LNCaP clone FGC (cell line): ENCODE measurements around the gene TBX4.

ENCODE experiments used
- DNase-seq: peaks from one replicate; pipeline ENCODE4 v3.0.0-alpha.2; 2011; ENCODE audit warnings: low read depth
- H3K4me3 ChIP-seq: 2 replicates; pipeline ENCODE4 v1.5.1; 2011; ENCODE audit warnings: mild to moderate bottlenecking, low read depth, low read length, control low read depth
- TF ChIP-seq, protein P1 (sequence below): IDR thresholded peaks from 2 replicates; pipeline ENCODE4 v1.5.1; 2012; ENCODE audit warnings: mild to moderate bottlenecking; ENCODE audit not compliant: control insufficient read depth, insufficient read depth; ENCODE audit errors: extremely low read depth

The TBX4 gene

DNA sequence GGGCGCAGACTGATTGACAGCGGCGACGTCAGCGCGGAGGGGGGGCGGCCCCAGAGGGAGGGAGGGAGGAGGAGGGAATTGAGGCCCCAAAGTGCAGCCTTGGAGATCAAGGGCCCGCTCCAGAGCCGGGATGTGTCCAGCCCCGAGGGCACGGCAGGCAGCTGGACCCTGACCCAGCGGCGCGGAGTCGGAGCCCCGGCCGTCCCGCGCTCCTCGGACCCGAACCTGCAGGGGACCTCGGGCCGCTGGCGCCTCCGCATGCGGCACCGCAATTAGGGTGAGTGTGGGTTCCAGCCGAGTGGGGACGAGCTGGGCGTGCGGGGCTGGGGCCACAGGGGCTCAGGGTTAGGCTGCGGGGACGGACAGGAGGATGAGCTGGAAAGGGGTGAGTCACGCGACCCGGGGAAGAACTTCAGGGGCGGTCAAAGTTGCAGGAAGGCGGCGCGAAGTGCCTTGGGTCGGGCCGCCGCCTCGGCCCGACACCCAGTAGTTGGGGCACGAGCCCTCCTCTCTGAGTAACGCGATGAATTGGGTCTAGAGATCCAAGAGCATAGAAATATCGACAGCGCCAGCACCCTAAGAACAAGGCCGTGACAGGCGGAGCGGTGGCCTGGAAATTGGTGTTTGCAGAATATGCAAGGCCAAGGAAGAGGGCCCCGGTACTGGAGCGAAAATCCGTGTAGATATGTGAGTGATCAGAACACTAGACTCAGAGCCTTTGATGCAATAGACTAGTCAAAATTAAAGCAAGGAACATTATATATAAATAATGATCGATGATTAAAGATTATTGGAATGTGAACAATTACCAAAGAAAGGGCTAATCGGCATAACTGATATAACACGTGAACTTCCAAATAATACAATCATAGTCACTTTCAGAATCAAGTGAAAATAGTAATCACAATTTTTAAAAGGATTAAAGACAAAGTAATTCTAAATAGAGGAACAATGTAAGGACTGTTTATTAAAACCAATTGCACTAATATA lies at the start of gene TBX4:
Gene TBX4 (plus strand): TSS at position 122 of the 990 bp plus-strand sequence. CDS start 4,069 bp downstream, outside the sequence.
- H3K4me3 ChIP-seq: no peak within 1 kb of the TSS
- DNase-seq: no peak
- TF ChIP-seq, protein P1, sequence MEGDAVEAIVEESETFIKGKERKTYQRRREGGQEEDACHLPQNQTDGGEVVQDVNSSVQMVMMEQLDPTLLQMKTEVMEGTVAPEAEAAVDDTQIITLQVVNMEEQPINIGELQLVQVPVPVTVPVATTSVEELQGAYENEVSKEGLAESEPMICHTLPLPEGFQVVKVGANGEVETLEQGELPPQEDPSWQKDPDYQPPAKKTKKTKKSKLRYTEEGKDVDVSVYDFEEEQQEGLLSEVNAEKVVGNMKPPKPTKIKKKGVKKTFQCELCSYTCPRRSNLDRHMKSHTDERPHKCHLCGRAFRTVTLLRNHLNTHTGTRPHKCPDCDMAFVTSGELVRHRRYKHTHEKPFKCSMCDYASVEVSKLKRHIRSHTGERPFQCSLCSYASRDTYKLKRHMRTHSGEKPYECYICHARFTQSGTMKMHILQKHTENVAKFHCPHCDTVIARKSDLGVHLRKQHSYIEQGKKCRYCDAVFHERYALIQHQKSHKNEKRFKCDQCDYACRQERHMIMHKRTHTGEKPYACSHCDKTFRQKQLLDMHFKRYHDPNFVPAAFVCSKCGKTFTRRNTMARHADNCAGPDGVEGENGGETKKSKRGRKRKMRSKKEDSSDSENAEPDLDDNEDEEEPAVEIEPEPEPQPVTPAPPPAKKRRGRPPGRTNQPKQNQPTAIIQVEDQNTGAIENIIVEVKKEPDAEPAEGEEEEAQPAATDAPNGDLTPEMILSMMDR: no peak

DNA sequence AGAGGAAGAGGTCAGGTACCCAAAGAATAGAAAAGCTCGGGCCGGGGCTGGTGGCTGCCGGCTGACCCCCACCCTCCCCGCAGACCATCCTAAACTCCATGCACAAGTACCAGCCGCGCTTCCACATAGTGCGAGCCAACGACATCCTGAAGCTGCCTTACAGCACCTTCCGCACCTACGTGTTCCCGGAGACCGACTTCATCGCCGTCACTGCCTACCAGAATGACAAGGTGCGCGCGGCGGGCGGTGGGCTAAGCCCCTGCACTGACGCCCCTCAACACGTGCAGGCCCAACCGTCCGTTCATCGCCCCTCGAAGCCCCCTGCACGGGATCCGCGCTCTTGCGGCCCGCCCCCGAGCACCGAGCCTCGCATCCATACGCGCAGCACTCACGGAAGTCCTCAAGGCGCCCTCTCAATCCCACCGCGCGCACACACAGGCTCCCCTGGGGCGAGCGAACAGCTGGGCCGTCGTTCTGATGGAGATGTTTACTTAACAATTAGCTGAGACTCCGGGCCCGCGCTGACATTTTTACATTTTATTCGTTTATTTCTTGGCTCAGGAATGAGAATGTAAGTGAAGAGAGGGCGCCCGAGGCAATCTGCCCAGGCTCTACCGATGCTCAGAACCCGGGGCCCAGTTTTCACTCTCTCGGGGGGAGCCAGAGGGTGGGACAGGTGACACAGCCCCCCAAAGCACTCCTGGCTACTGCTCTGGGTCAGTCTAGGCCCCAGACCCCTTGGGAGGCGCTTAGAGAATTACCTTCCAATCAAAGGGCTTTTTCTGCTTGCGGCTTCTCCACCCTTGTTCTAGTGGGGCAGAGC lies 49.0 kb upstream of the TBX4 start:
- TF ChIP-seq, protein P1: no peak
- H3K4me3 ChIP-seq: no peak overlapping the region
- no peak for DNase-seq

DNA sequence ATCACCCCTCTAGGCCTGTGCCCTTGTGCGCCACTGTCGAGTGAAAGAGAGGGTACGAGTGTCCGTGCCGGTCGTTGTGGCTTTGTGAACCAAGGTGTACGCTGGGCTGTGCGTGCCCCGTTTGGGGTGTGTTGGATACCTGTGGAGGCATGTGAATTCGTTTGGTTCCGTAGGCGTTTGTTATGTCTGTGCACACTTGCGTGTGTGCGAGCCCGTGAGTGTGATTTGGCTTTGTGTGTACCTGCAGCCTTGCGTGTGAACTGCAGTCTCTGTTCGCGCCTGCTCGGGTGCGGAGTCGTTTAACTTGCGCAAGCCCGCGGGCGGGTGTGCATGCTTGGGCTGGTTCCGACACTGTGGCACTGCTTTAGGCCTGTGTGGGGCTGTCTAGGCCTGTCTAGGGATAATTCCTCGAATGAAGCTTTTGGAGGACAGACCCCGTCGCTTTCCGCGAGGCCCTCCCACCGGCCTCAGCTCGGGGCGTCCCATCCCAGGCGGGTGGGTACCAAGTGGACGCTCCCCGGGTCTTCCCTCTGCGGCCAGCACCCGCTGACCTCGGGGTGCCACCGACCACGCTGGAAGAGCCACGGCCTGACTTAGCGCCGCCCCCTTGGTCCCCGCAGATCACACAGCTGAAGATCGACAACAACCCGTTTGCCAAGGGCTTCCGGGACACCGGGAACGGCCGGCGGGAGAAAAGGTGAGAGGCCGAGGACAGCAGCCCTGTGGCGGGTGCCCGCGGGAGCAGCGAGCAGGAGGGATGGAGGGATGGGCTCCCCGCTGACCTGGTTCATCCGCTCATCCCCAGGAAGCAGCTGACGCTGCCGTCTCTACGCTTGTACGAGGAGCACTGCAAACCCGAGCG lies 48.2 kb upstream of the TBX4 start:
- H3K4me3 ChIP-seq: no peak overlapping the region
- TF ChIP-seq, protein P1: no peak
- no peak for DNase-seq

DNA sequence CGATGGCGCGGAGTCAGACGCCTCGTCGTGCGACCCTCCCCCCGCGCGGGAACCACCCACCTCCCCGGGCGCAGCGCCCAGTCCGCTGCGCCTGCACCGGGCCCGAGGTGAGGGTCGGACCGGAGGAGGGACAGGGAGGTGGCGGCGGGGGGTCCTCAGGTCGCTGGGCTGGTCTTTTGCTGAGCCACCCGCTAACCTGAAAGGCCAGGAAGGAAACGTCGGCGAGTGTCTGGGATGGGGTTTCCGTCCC lies 47.6 kb upstream of the TBX4 start:
- H3K4me3 ChIP-seq: no peak overlapping the region
- no peak for DNase-seq
- TF ChIP-seq, protein P1: no peak

DNA sequence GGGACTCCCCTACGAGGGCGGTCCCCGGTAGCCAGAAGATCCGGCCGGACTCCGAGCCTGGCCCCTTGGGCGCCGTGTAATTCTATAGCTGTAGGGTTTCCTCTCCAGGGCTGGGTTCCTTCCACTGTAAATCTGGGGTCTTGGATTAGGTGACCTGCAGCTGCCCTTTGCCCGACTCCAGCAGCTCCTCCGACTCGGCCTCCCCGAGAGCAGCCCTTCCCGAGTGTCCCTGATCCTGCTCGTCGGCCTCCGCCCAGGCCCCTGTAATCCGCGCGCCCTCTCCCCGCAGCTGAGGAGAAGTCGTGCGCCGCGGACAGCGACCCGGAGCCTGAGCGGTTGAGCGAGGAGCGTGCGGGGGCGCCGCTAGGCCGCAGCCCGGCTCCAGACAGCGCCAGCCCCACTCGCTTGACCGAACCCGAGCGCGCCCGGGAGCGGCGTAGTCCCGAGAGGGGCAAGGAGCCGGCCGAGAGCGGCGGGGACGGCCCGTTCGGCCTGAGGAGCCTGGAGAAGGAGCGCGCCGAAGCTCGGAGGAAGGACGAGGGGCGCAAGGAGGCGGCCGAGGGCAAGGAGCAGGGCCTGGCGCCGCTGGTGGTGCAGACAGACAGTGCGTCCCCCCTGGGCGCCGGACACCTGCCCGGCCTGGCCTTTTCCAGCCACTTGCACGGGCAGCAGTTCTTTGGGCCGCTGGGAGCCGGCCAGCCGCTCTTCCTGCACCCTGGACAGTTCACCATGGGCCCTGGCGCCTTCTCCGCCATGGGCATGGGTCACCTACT lies 47.1 kb upstream of the TBX4 start:
- TF ChIP-seq, protein P1: no peak
- H3K4me3 ChIP-seq: no peak overlapping the region
- DNase-seq: no peak
